ENCODE measurements around the gene DNAJB1.

Gene DNAJB1

GRCh38 chr19:14473978-14474578, 44.1 kb downstream of the DNAJB1 start:
- TF ChIP-seq, protein P1, sequence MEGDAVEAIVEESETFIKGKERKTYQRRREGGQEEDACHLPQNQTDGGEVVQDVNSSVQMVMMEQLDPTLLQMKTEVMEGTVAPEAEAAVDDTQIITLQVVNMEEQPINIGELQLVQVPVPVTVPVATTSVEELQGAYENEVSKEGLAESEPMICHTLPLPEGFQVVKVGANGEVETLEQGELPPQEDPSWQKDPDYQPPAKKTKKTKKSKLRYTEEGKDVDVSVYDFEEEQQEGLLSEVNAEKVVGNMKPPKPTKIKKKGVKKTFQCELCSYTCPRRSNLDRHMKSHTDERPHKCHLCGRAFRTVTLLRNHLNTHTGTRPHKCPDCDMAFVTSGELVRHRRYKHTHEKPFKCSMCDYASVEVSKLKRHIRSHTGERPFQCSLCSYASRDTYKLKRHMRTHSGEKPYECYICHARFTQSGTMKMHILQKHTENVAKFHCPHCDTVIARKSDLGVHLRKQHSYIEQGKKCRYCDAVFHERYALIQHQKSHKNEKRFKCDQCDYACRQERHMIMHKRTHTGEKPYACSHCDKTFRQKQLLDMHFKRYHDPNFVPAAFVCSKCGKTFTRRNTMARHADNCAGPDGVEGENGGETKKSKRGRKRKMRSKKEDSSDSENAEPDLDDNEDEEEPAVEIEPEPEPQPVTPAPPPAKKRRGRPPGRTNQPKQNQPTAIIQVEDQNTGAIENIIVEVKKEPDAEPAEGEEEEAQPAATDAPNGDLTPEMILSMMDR (IDR thresholded peaks at IDR 0.05) = no peak
- H3K27ac ChIP-seq = no peak overlapping the region
- DNase-seq (ENCODE audit: low spot score) = no peak
- H3K4me3 ChIP-seq = peak overlapping the region; percentile 54

DNA sequence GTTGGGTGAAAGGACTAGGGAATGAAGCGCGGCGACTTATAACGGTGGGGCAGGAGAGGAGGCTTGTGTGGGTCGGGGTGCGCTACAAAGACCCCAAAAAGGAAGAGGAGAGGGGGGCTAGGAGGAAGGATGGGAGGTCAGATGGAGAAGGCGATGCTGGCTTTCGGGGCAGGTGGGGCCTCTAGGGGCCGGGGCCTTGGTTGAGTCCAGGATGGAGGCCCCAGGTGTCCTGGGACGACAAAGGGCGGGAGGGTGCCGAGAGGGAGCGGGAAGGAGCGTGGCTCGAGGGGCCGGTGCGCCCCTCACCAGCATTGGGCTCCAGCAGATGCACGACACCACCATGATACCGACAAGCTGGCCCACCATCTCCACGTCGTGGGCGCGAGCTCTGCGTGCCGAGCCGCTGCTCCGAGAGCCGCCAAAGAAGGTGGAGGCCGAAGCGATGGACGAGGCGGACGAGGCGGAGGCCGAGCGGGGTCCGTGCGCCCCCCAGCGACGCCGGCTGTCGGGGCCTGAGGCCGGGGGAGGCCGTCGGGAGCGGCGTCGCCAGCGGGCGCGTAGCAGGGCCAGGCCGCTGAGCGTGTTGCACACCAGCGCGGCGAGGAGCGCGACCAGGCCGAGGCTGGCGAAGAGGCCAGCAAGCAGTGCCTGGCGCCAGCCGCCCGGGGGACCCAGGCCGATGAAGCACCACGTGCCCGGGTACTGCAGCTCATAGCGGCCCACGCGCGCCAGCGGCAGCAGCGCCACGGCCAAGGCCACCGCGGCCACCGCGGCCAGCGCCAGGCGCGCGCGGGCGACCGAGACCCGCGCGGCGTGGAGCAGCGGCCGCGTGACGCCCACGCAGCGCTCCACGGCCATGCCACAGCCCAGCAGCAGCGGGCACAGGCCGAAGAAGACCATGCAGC, 44.9 kb downstream of the DNAJB1 start:
- H3K4me3 ChIP-seq = peak overlapping the region; percentile 54
- no peak for DNase-seq (ENCODE audit: low spot score)
- H3K27ac ChIP-seq = no peak overlapping the region
- TF ChIP-seq, protein P1 (IDR thresholded peaks at IDR 0.05) = no peak

DNA sequence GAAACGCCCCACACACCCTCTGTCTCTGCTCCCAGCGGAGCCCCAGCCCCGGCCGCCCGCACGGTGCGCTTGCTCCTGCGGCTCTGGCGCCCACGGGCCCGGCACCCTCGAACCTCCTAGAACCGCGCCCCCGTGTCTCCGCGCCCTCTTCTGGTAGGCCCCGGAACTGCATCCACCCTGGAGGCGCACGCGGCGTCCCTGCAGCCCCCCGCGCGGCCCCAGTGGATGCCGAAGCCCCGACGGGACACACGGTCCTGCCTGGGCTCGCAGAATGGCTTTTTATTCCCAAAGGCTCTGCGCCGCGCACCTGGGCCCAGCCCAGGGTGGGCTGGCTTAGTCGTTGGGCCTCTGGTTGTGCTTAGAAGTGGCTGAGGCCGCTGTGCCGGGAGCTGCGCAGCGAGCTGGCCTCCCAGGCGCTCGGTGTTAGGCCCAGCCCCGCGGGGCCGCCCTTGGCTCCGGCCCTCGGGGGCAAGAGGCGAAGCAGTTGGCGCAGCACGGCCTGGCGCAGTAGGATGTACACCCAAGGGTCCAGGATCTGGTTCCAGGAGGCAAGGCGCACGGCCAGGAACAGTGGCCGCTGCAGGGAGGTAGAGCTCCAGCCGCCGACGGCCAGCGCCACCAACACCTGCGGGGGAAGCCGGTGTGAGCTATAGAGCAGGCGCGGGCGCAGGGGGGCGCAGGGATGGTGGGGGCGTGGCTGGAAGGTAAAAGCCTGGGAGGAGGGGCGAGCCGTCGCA, 45.8 kb downstream of the DNAJB1 start:
- TF ChIP-seq, protein P1 (IDR thresholded peaks at IDR 0.05) = peak; percentile 100
- Histone ChIP-seq H3K27ac (no peak overlapping the region), H3K4me3 (peak overlapping the region; percentile 55)
- DNase-seq (ENCODE audit: low spot score) = no peak

- peak overlapping the region; percentile 55 for H3K4me3 ChIP-seq
- H3K27ac ChIP-seq = no peak overlapping the region
- TF ChIP-seq, protein P1 (IDR thresholded peaks at IDR 0.05) = no peak
- DNase-seq (ENCODE audit: low spot score) = no peak
Observed at GRCh38 chr19:14471436-14472187, 46.6 kb downstream of the DNAJB1 start.

DNA sequence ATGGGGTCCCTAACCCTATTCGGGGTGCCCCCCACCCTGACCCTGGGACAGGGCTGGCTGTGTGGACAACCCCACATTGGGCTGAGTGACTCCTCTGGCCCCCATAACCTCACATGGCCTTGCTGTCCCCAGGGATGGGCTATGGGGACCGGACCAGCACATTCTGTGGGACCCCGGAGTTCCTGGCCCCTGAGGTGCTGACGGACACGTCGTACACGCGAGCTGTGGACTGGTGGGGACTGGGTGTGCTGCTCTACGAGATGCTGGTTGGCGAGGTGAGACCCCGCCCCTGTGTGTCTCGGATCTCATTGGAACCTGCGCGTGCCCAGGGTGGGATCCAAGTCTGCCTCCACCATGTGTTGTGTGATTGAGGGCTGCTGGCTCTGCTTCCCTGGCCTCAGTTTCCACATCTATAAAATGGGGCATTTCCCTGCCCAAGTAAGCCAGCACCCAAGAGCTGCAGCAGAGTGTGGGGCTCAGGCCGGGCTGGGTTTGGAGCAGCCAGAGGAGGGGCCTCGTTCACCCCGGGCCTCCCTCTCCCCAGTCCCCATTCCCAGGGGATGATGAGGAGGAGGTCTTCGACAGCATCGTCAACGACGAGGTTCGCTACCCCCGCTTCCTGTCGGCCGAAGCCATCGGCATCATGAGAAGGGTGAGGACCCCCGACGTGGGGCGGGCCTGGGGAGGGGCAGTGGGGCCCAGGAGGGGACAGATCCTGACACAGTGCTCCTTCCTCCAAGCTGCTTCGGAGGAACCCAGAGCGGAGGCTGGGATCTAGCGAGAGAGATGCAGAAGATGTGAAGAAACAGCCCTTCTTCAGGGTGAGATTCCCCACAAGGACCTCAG, 47.9 kb downstream of the DNAJB1 start:
- H3K4me3 ChIP-seq = no peak overlapping the region
- H3K27ac ChIP-seq = no peak overlapping the region
- TF ChIP-seq, protein P1 (IDR thresholded peaks at IDR 0.05) = no peak
- DNase-seq (ENCODE audit: low spot score) = no peak

DNA sequence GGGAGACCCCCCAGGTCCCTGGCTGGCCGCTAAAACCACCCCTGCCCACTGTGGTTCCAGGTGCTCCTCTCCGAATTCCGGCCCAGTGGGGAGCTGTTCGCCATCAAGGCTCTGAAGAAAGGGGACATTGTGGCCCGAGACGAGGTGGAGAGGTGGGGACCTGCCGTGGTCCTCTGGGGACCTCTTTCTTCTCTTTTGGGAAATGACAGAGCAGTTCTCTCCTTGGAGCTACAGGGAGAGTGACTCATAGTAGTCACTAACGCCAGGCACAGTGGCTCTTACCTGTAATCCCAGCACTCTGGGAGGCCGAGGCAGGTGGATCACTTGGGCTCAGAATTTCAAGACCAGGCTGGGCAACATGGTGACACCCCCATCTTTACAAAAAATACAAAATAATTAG, 50.4 kb downstream of the DNAJB1 start:
- Histone ChIP-seq H3K27ac (no peak overlapping the region), H3K4me3 (no peak overlapping the region)
- TF ChIP-seq, protein P1 (IDR thresholded peaks at IDR 0.05) = no peak
- no peak for DNase-seq (ENCODE audit: low spot score)
